ENCODE data around the gene TEAD1.

DNA sequence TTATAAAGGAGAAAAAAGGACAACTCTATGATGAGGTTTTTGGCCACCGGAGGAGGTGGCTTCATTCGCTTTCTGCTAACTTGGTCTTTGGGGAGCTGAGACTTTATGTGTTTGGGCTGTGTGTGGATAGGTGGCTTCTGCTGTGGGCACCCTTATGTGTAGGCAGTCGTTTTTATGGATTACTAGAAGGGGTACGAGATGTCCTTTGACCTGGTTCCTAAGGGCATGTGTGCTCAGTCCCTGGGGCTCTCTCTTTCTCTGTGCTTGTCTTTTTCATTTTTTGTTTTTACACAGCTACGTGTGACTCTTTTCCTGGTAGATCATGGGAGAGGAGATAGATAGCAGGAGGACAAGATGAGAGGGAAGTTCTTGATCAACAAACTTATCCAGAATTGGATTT, 93.4 kb downstream of the TEAD1 start:
- TF ChIP-seq, protein P1, sequence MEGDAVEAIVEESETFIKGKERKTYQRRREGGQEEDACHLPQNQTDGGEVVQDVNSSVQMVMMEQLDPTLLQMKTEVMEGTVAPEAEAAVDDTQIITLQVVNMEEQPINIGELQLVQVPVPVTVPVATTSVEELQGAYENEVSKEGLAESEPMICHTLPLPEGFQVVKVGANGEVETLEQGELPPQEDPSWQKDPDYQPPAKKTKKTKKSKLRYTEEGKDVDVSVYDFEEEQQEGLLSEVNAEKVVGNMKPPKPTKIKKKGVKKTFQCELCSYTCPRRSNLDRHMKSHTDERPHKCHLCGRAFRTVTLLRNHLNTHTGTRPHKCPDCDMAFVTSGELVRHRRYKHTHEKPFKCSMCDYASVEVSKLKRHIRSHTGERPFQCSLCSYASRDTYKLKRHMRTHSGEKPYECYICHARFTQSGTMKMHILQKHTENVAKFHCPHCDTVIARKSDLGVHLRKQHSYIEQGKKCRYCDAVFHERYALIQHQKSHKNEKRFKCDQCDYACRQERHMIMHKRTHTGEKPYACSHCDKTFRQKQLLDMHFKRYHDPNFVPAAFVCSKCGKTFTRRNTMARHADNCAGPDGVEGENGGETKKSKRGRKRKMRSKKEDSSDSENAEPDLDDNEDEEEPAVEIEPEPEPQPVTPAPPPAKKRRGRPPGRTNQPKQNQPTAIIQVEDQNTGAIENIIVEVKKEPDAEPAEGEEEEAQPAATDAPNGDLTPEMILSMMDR (IDR thresholded peaks at IDR 0.05; ENCODE audit: low read depth, low read length, poor library complexity, severe bottlenecking), result no peak
- TF ChIP-seq EZH2phosphoT487 (IDR thresholded peaks at IDR 0.05; ENCODE audit: borderline replicate concordance, low read length), result no peak
